ENCODE measurements around the gene ADPRH.

The ADPRH gene

GRCh38 chr3:119553823-119554415 lies 25.4 kb upstream of the ADPRH start:
- no peak overlapping the region for H3K9ac ChIP-seq (ENCODE audit: low read length)
- no peak for TF ChIP-seq EZH2 (IDR thresholded peaks at IDR 0.05; ENCODE audit: borderline replicate concordance, low read length)
- TF ChIP-seq, protein P1, sequence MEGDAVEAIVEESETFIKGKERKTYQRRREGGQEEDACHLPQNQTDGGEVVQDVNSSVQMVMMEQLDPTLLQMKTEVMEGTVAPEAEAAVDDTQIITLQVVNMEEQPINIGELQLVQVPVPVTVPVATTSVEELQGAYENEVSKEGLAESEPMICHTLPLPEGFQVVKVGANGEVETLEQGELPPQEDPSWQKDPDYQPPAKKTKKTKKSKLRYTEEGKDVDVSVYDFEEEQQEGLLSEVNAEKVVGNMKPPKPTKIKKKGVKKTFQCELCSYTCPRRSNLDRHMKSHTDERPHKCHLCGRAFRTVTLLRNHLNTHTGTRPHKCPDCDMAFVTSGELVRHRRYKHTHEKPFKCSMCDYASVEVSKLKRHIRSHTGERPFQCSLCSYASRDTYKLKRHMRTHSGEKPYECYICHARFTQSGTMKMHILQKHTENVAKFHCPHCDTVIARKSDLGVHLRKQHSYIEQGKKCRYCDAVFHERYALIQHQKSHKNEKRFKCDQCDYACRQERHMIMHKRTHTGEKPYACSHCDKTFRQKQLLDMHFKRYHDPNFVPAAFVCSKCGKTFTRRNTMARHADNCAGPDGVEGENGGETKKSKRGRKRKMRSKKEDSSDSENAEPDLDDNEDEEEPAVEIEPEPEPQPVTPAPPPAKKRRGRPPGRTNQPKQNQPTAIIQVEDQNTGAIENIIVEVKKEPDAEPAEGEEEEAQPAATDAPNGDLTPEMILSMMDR (IDR thresholded peaks at IDR 0.05; ENCODE audit: low read length): no peak
- no peak overlapping the region for H2AFZ ChIP-seq (ENCODE audit: low read length)
- H3K4me1 ChIP-seq (ENCODE audit: insufficient read depth, low read length, severe bottlenecking): peaks cover 31% of the 10 kb centered on the region
- H3K27me3 ChIP-seq (ENCODE audit: insufficient read depth, low read length): no peaks in the 10 kb centered on the region
- H3K36me3 ChIP-seq (ENCODE audit: insufficient read depth, low read length): 0 out of 2 replicates have a peak, but pooled peaks cover 6% of the 10 kb centered on the region
- H3K27ac ChIP-seq (ENCODE audit: low read depth, low read length, poor library complexity, severe bottlenecking): no peak overlapping the region
- no peak overlapping the region for H3K4me3 ChIP-seq (ENCODE audit: low read depth, low read length, poor library complexity, severe bottlenecking)
- H3F3A ChIP-seq (ENCODE audit: insufficient read depth, low read length): no peaks in the 10 kb centered on the region
- H4K20me1 ChIP-seq (ENCODE audit: insufficient read depth, low read length): no peaks in the 10 kb centered on the region
- H3K4me2 ChIP-seq (ENCODE audit: low read length): no peak overlapping the region
- H3K9me2 ChIP-seq (ENCODE audit: low read depth, low read length): no peaks in the 10 kb centered on the region
- H3K79me2 ChIP-seq (ENCODE audit: insufficient read depth, low read length): no peaks in the 10 kb centered on the region
- no peaks in the 10 kb centered on the region for H3K9me3 ChIP-seq (ENCODE audit: low read length)

DNA sequence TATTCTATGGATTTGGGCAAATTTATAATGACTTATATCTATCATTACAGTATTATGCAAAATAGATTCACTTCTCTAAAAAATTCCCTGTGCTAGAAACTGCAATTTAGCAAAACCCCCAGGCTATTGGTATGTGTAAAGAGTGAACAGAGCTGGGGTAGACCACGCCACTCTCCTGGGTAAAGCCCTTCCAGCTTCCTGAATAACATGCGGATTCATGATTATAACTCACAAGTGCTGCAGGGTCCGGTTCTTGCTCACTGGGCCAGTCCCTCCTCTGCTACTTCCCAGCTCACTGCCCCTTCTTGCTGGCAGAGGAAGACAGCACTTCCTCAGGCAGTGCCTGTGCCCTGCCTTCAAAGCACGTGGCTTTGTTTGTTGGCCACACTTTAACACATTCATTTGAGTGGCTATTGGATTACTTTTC lies 24.0 kb upstream of the ADPRH start:
- Histone ChIP-seq H3K4me3 (ENCODE audit: low read depth, low read length, poor library complexity, severe bottlenecking) (no peak overlapping the region), H4K20me1 (ENCODE audit: insufficient read depth, low read length) (no peaks in the 10 kb centered on the region), H3K27ac (ENCODE audit: low read depth, low read length, poor library complexity, severe bottlenecking) (no peak overlapping the region), H3K4me2 (ENCODE audit: low read length) (0 out of 2 replicates have a peak overlapping the region, but pooled peaks have one; percentile 9), H3K79me2 (ENCODE audit: insufficient read depth, low read length) (no peaks in the 10 kb centered on the region), H3K36me3 (ENCODE audit: insufficient read depth, low read length) (0 out of 2 replicates have a peak, but pooled peaks cover 6% of the 10 kb centered on the region), H3K9me3 (ENCODE audit: low read length) (no peaks in the 10 kb centered on the region), H3K9me2 (ENCODE audit: low read depth, low read length) (no peaks in the 10 kb centered on the region), H3K27me3 (ENCODE audit: insufficient read depth, low read length) (no peaks in the 10 kb centered on the region), H2AFZ (ENCODE audit: low read length) (no peak overlapping the region), H3K4me1 (ENCODE audit: insufficient read depth, low read length, severe bottlenecking) (peaks cover 37% of the 10 kb centered on the region), H3F3A (ENCODE audit: insufficient read depth, low read length) (no peaks in the 10 kb centered on the region), H3K9ac (ENCODE audit: low read length) (no peak overlapping the region)
- TF ChIP-seq, protein P1 (IDR thresholded peaks at IDR 0.05; ENCODE audit: low read length): no peak
- TF ChIP-seq EZH2 (IDR thresholded peaks at IDR 0.05; ENCODE audit: borderline replicate concordance, low read length): no peak

GRCh38 chr3:119555929-119556328 lies 23.4 kb upstream of the ADPRH start:
- no peaks in the 10 kb centered on the region for H3K9me3 ChIP-seq (ENCODE audit: low read length)
- H3F3A ChIP-seq (ENCODE audit: insufficient read depth, low read length): no peaks in the 10 kb centered on the region
- peaks cover 34% of the 10 kb centered on the region for H3K4me1 ChIP-seq (ENCODE audit: insufficient read depth, low read length, severe bottlenecking)
- no peak overlapping the region for H3K9ac ChIP-seq (ENCODE audit: low read length)
- H3K4me2 ChIP-seq (ENCODE audit: low read length): no peak overlapping the region
- H3K79me2 ChIP-seq (ENCODE audit: insufficient read depth, low read length): no peaks in the 10 kb centered on the region
- no peak overlapping the region for H3K4me3 ChIP-seq (ENCODE audit: low read depth, low read length, poor library complexity, severe bottlenecking)
- TF ChIP-seq, protein P1 (IDR thresholded peaks at IDR 0.05; ENCODE audit: low read length): no peak
- no peak for TF ChIP-seq EZH2 (IDR thresholded peaks at IDR 0.05; ENCODE audit: borderline replicate concordance, low read length)
- no peaks in the 10 kb centered on the region for H3K27me3 ChIP-seq (ENCODE audit: insufficient read depth, low read length)
- no peak overlapping the region for H3K27ac ChIP-seq (ENCODE audit: low read depth, low read length, poor library complexity, severe bottlenecking)
- no peak overlapping the region for H2AFZ ChIP-seq (ENCODE audit: low read length)
- H4K20me1 ChIP-seq (ENCODE audit: insufficient read depth, low read length): no peaks in the 10 kb centered on the region
- H3K9me2 ChIP-seq (ENCODE audit: low read depth, low read length): no peaks in the 10 kb centered on the region
- H3K36me3 ChIP-seq (ENCODE audit: insufficient read depth, low read length): 0 out of 2 replicates have a peak, but pooled peaks cover 6% of the 10 kb centered on the region

Measured in OCI-LY1 (cell line).